Measurements from ENCODE around the gene CNTN2. TPM values are rescaled to one million over a fixed set of nuclear protein-coding genes. Genes with fewer than 3 reads are reported as not detected.

The CNTN2 gene
- total RNA-seq, 1 donor from 2014 or later: not detected

GRCh38 chr1:205076245-205076761 is 33.3 kb downstream of the CNTN2 start:
- no peak for ATAC-seq
- H3K36me3 ChIP-seq: no peaks in the 10 kb centered on the region
- intact Hi-C loops (cut with DNase I): no loop called here
- no peaks in the 10 kb centered on the region for H3K27me3 ChIP-seq (ENCODE audit: low read depth)
- H3K4me3 ChIP-seq: no peak overlapping the region
- no peak overlapping the region for H3K27ac ChIP-seq
- DNase-seq: no peak
- no peaks in the 10 kb centered on the region for H3K9me3 ChIP-seq
- TF ChIP-seq CTCF (IDR thresholded peaks at IDR 0.05): no peak
- H3K4me1 ChIP-seq: no peaks in the 10 kb centered on the region

GRCh38 chr1:205077158-205077933 is 34.3 kb downstream of the CNTN2 start:
- H3K27ac ChIP-seq: no peak overlapping the region
- no peak for ATAC-seq
- DNase-seq: no peak

GRCh38 chr1:205077934-205078311 is 34.9 kb downstream of the CNTN2 start:
- Histone ChIP-seq H3K4me1 (no peaks in the 10 kb centered on the region), H3K27me3 (ENCODE audit: low read depth) (no peaks in the 10 kb centered on the region), H3K9me3 (no peaks in the 10 kb centered on the region), H3K4me3 (no peak overlapping the region), H3K27ac (no peak overlapping the region), H3K36me3 (peaks cover 6% of the 10 kb centered on the region)
- ATAC-seq (no peak), DNase-seq (no peak)
- no peak for TF ChIP-seq CTCF (IDR thresholded peaks at IDR 0.05)
- intact Hi-C loops (cut with DNase I): no loop called here

More at GRCh38 chr1:205077158-205077933, 34.3 kb downstream of the CNTN2 start:
- Histone ChIP-seq H3K4me3 (no peak overlapping the region), H3K9me3 (no peaks in the 10 kb centered on the region), H3K27me3 (ENCODE audit: low read depth) (no peaks in the 10 kb centered on the region), H3K36me3 (peaks cover 3% of the 10 kb centered on the region), H3K4me1 (no peaks in the 10 kb centered on the region)
- intact Hi-C loops (cut with DNase I): no loop called here
- TF ChIP-seq CTCF (IDR thresholded peaks at IDR 0.05): no peak

GRCh38 chr1:205082431-205082830 is 39.4 kb downstream of the CNTN2 start:
- intact Hi-C loops (cut with DNase I): no loop called here
- Histone ChIP-seq H3K36me3 (peaks cover 49% of the 10 kb centered on the region), H3K4me1 (no peaks in the 10 kb centered on the region), H3K9me3 (no peaks in the 10 kb centered on the region), H3K27ac (no peak overlapping the region), H3K4me3 (no peak overlapping the region), H3K27me3 (ENCODE audit: low read depth) (no peaks in the 10 kb centered on the region)
- ATAC-seq (no peak), DNase-seq (no peak)
- no peak for TF ChIP-seq CTCF (IDR thresholded peaks at IDR 0.05)

GRCh38 chr1:205084360-205084759 is 41.3 kb downstream of the CNTN2 start, which contains the start of gene TMEM81:
Gene TMEM81, minus strand, starts transcription at chr1:205084460. Its CDS starts 140 bp downstream, at chr1:205084320.
- Histone ChIP-seq H3K4me1 (no peaks in the 10 kb centered on the region), H3K9me3 (no peaks in the 10 kb centered on the region), H3K36me3 (peaks cover 68% of the 10 kb centered on the region), H3K4me3 (no peak within 1 kb of the TSS), H3K27ac (no peak within 1 kb of the TSS), H3K27me3 (ENCODE audit: low read depth) (no peaks in the 10 kb centered on the region)
- DNase-seq: no peak
- ATAC-seq: no peak
- TF ChIP-seq CTCF (IDR thresholded peaks at IDR 0.05): no peak
- intact Hi-C loops (cut with DNase I): no loop called here

All from lower lobe of right lung (tissue), 2 donors.